Loucy (cell line): ENCODE measurements around the gene MSMB.
"Not testable (repeated sequence)": the region's sequence is repeated elsewhere in the genome, so short reads cannot be mapped to it uniquely, and the experiment has no call there.

Experiments used
- H2AFZ ChIP-seq: fragments of 200-600 bp; sonication (generic); 2 replicates; pipeline ENCODE4 v1.6.0; 2016; ENCODE audit warnings: antibody characterized with exemption, mild to moderate bottlenecking, low read length, moderate library complexity
- H3F3A ChIP-seq: fragments of 200-600 bp; 2 replicates; pipeline ENCODE4 v1.6.0; 2016; ENCODE audit warnings: antibody characterized with exemption, low read depth, mild to moderate bottlenecking
- H3K27me3 ChIP-seq: fragments of 200-600 bp; sonication (generic); 2 replicates; pipeline ENCODE4 v1.6.1; 2014; ENCODE audit warnings: low read length, mild to moderate bottlenecking; ENCODE audit not compliant: insufficient read depth, poor library complexity, severe bottlenecking
- H3K36me3 ChIP-seq: fragments of 200-600 bp; sonication (generic); 2 replicates; pipeline ENCODE4 v1.6.1; 2016; ENCODE audit warnings: low read length; ENCODE audit not compliant: insufficient read depth
- H3K4me1 ChIP-seq: fragments of 200-600 bp; sonication (generic); 2 replicates; pipeline ENCODE4 v1.5.1; 2014; ENCODE audit warnings: low read length, mild to moderate bottlenecking; ENCODE audit not compliant: insufficient read depth, poor library complexity, severe bottlenecking
- H3K4me2 ChIP-seq: fragments of 200-600 bp; sonication (generic); 2 replicates; pipeline ENCODE4 v1.6.0; 2014; ENCODE audit warnings: antibody characterized with exemption, low read length, low read depth, mild to moderate bottlenecking; ENCODE audit not compliant: poor library complexity, severe bottlenecking
- H3K4me3 ChIP-seq: fragments of 200-600 bp; sonication (generic); 2 replicates; pipeline ENCODE4 v1.5.1; 2014; ENCODE audit warnings: low read length, mild to moderate bottlenecking, mixed read lengths; ENCODE audit not compliant: poor library complexity, severe bottlenecking
- H3K79me2 ChIP-seq: fragments of 200-600 bp; sonication (generic); 2 replicates; pipeline ENCODE4 v1.6.1; 2014; ENCODE audit warnings: low read length; ENCODE audit not compliant: insufficient read depth
- H3K9ac ChIP-seq: fragments of 200-600 bp; sonication (generic); 2 replicates; pipeline ENCODE4 v1.6.0; 2014; ENCODE audit warnings: mild to moderate bottlenecking, low read depth, low read length, moderate library complexity; ENCODE audit not compliant: poor library complexity, severe bottlenecking
- H3K9me2 ChIP-seq: fragments of 200-600 bp; sonication (generic); replicated peaks from 2 replicates; pipeline ENCODE4 v1.6.1; 2016; ENCODE audit warnings: low read depth, low read length, mixed read lengths
- H3K9me3 ChIP-seq: fragments of 200-600 bp; sonication (generic); 2 replicates; pipeline ENCODE4 v1.6.1; 2014; ENCODE audit warnings: mild to moderate bottlenecking, antibody characterized with exemption, low read length, low read depth; ENCODE audit not compliant: insufficient read depth
- H4K20me1 ChIP-seq: fragments of 200-600 bp; sonication (generic); 2 replicates; pipeline ENCODE4 v1.6.0; 2014; ENCODE audit warnings: antibody characterized with exemption, low read length, mild to moderate bottlenecking; ENCODE audit not compliant: insufficient read depth, poor library complexity, severe bottlenecking
- EZH2phosphoT487 ChIP-seq: fragments of 200-600 bp; IDR thresholded peaks from 2 replicates; pipeline ENCODE4 v1.6.1; 2018; ENCODE audit warnings: antibody characterized with exemption, mild to moderate bottlenecking, moderate library complexity, borderline replicate concordance
- TF ChIP-seq, protein P1 (sequence below): fragments of 200-600 bp; sonication (generic); conservative IDR thresholded peaks from 2 replicates; pipeline ENCODE4 v1.5.1; 2014; ENCODE audit warnings: mild to moderate bottlenecking, antibody characterized with exemption, low read length

Gene MSMB

DNA sequence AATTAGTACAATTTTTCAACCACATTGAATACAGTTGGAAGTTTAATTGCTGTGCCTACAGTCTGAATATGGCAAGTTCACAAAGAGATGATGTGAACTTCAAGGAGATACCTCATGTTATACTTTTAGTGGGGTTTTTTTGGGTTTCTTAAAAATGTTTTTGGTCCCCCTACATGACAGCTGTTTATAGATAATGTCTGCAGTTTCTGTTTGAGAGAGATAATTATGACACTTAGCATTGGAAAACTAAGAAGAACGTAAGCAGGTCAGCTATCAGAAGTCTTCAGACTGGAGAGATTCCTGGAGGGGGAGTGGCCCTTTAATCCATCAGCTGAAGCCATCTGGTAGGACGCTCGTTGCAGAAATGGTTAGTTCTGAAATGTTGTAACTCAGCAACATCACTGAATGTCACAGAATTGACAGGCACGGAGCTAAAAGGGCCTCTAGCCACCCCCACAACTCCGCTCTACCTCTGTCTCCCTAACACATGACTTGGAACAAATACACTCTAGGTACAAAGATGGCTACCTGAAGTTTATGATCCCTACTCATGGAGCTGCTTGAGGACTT, 44.8 kb downstream of the MSMB start:
- H3K79me2 ChIP-seq = no peaks in the 10 kb centered on the region
- H3K9ac ChIP-seq = no peak overlapping the region
- H3F3A ChIP-seq = peaks cover 4% of the 10 kb centered on the region; the same call in 1 of the 2 replicates
- H3K9me2 ChIP-seq = no peaks in the 10 kb centered on the region
- H3K4me3 ChIP-seq = no peak overlapping the region
- no peak overlapping the region for H3K4me2 ChIP-seq
- peaks cover 88% of the 10 kb centered on the region for H3K36me3 ChIP-seq
- no peaks in the 10 kb centered on the region for H3K9me3 ChIP-seq
- peaks cover 3% of the 10 kb centered on the region for H3K4me1 ChIP-seq
- TF ChIP-seq EZH2phosphoT487 = no peak
- TF ChIP-seq, protein P1, sequence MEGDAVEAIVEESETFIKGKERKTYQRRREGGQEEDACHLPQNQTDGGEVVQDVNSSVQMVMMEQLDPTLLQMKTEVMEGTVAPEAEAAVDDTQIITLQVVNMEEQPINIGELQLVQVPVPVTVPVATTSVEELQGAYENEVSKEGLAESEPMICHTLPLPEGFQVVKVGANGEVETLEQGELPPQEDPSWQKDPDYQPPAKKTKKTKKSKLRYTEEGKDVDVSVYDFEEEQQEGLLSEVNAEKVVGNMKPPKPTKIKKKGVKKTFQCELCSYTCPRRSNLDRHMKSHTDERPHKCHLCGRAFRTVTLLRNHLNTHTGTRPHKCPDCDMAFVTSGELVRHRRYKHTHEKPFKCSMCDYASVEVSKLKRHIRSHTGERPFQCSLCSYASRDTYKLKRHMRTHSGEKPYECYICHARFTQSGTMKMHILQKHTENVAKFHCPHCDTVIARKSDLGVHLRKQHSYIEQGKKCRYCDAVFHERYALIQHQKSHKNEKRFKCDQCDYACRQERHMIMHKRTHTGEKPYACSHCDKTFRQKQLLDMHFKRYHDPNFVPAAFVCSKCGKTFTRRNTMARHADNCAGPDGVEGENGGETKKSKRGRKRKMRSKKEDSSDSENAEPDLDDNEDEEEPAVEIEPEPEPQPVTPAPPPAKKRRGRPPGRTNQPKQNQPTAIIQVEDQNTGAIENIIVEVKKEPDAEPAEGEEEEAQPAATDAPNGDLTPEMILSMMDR = no peak
- no peak overlapping the region for H2AFZ ChIP-seq
- H4K20me1 ChIP-seq = no peaks in the 10 kb centered on the region
- H3K27me3 ChIP-seq = no peaks in the 10 kb centered on the region

DNA sequence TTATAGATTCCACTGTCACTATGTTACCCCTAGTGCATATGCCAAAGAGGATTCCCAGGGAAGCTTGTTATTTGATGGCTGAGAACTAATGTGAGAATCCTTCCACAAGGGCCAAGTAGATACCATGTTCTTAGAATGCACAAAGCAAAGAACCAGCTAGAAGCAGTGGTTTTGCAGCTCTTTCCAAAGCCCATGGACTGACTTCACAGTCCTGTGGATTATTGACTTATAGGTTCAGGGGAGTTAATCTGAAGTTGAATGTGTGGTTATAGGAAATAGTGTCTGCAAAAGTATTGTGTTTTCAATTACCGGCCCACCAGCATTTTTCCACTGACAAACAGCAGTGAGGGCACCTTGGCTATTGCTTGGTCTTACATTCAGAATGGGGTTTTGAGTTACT, 45.5 kb downstream of the MSMB start:
- H3K9ac ChIP-seq = no peak overlapping the region
- no peak overlapping the region for H3K4me2 ChIP-seq
- peaks cover 81% of the 10 kb centered on the region for H3K36me3 ChIP-seq
- no peak overlapping the region for H3K4me3 ChIP-seq
- H4K20me1 ChIP-seq = no peaks in the 10 kb centered on the region
- no peaks in the 10 kb centered on the region for H3K79me2 ChIP-seq
- no peaks in the 10 kb centered on the region for H3K9me2 ChIP-seq
- peaks cover 4% of the 10 kb centered on the region; the same call in 1 of the 2 replicates for H3F3A ChIP-seq
- no peaks in the 10 kb centered on the region for H3K27me3 ChIP-seq
- H3K9me3 ChIP-seq = no peaks in the 10 kb centered on the region
- TF ChIP-seq, protein P1 = no peak
- TF ChIP-seq EZH2phosphoT487 = no peak
- no peak overlapping the region for H2AFZ ChIP-seq
- H3K4me1 ChIP-seq = peaks cover 3% of the 10 kb centered on the region

DNA sequence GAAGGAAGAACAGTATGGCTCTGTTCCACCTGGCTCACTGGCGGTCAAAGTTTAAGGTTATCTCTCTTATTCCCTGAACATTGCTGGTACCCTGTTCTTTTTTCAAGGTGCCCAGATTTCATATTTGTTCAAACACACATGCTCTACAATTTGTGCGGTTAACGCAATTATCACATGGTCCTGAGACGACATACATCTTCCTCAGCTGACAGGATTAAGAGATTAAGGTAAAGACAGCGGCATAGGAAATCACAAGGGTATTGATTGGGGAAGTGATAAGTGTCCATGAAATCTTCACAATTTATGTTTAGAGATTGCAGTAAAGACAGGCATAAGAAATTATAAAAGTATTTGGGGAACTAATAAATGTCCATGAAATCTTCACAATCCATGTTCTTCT, 46.1 kb downstream of the MSMB start:
- not testable (repeated sequence) for H4K20me1 ChIP-seq, H3K79me2 ChIP-seq, H3F3A ChIP-seq, H3K9me2 ChIP-seq, H3K4me1 ChIP-seq, H3K4me2 ChIP-seq, H2AFZ ChIP-seq, H3K9me3 ChIP-seq, H3K9ac ChIP-seq, H3K4me3 ChIP-seq, H3K27me3 ChIP-seq
- H3K36me3 ChIP-seq = peaks cover 75% of the 10 kb centered on the region

DNA sequence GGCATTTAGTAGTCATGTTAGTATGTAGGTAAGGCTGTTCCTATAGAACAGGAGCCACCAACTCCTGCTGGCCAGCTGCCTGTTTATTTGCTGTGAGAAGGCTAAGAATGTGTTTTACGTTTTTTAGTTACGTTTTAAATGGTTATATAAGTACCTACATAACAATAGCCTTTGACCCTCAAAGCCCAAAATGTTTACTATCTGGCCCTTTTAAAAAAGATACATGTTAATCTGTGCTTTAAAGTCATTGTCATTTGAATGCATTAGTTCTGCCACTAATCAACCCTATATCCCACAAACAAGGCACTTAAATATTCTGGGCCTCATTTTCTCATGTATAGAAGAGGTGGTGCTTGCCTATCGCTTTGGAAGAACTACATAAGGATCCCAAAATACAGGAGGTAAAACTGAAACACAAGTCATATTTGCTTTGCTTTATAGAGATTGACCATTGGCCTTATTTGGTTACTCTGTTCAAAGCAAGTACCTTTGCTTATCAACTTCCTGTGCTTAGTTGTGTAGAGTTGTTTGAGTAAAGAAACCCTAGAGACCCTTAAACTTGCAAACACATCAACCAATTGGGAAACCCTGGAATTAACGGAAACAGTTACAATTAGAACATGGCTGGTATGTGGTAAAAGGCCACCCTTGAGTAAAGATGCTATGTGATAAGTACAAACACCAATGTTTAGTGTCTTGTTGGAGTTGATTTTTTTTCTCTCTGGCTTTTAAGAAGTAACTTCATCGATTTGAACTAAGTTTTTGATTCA, 47.9 kb downstream of the MSMB start:
- Histone ChIP-seq H3K9me3 (no peaks in the 10 kb centered on the region), H3K4me1 (peaks cover 3% of the 10 kb centered on the region), H4K20me1 (no peaks in the 10 kb centered on the region), H3K27me3 (no peaks in the 10 kb centered on the region), H3K9me2 (no peaks in the 10 kb centered on the region), H3K79me2 (no peaks in the 10 kb centered on the region), H3F3A (peaks cover 4% of the 10 kb centered on the region; the same call in 1 of the 2 replicates), H3K4me2 (no peak overlapping the region), H3K4me3 (no peak overlapping the region), H3K36me3 (peaks cover 58% of the 10 kb centered on the region), H3K9ac (no peak overlapping the region), H2AFZ (no peak overlapping the region)
- no peak for TF ChIP-seq EZH2phosphoT487
